ENCODE data around the gene CFH. TPM values are rescaled to one million over a fixed set of nuclear protein-coding genes. Genes with fewer than 3 reads are reported as not detected.

Gene CFH
- total and polyA plus RNA-seq, 9 of the 15 experiments (the other 6 are each of a cell fraction or from before 2014, with no cell fraction given) = 31.6 to 107 (median 48.3) TPM

DNA sequence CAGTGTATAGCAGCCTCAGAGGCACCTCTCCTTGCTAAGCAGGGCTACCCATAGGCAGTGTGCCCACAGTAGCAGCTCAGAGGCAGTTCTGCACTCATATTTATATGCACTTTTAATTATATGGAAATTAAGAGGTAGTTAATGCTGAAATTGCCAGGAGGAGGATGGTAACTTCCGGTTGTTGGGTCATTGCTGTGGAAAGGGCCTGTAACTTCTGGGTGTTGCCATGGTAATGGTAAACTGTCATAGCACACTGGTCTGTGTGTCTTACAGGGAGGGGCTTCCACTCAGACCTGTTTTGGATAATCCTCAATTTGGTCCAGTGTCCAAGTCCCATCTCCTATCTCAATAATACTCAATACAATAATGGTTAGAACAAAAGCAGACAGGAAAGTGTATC is 7.6 kb downstream of the CFH start:
- H2AFZ ChIP-seq (ENCODE audit: low read depth, low read length) = no peak overlapping the region

GRCh38 chr1:196660272-196660671 is 8.4 kb downstream of the CFH start:
- H3K27me3 ChIP-seq (ENCODE audit: control insufficient read depth in 2 of 2, insufficient read depth in 2 of 2, low read length in 2 of 2) = no peaks in the 10 kb centered on the region
- H2AFZ ChIP-seq (ENCODE audit: low read depth, low read length) = no peak overlapping the region
- H3K27ac ChIP-seq (ENCODE audit: extremely low read depth, low read depth, low read length) = no peak overlapping the region
- H3K79me2 ChIP-seq (ENCODE audit: control insufficient read depth, insufficient read depth, low read length) = peaks cover 74% of the 10 kb centered on the region
- no peaks in the 10 kb centered on the region for H4K20me1 ChIP-seq (replicated peaks; ENCODE audit: control insufficient read depth, insufficient read depth, low read length)
- H3K4me3 ChIP-seq = no peak overlapping the region
- no peak overlapping the region for H3K9ac ChIP-seq (ENCODE audit: insufficient read depth in 1 of 2, low read depth in 2 of 2, low read length in 2 of 2)
- in situ Hi-C loops (cut with MboI) (loop anchor here (10.0 to 25.0 kb wide), 3 partner anchors 345 to 773 kb away; no protein-coding TSS in a partner anchor), intact Hi-C loops (cut with micrococcal nuclease) (loop anchor here (2.0 to 5.0 kb wide), 3 partner anchors 183 to 763 kb away; no protein-coding TSS in a partner anchor)
- no TSS peak for BruUV-seq (replicated peaks)
- H3K4me2 ChIP-seq (ENCODE audit: insufficient read depth, low read length) = no peak overlapping the region
- no peaks in the 10 kb centered on the region for H3K9me3 ChIP-seq (replicated peaks; ENCODE audit: control insufficient read depth, insufficient read depth, low read depth, low read length)
- no peaks in the 10 kb centered on the region for H3K9me1 ChIP-seq (ENCODE audit: control insufficient read depth, insufficient read depth, low read length)
- FAIRE-seq (no peak), ATAC-seq (0 out of 3 replicates have a peak, but pooled peaks have one; percentile 34), DNase-seq (ENCODE audit: extremely low read depth in 1 of 4, low spot score in 3 of 4) (no peak)
- ChIA-PET POLR2A (no interaction called here), CTCF (ENCODE audit: low intra/inter-chr PET ratio) (interaction anchor here (2.4 to 2.5 kb wide), 2 partner anchors 341 to 512 kb away, joined by 7 to 12 read pairs; no protein-coding TSS in a partner anchor)
- no peaks in the 10 kb centered on the region; the same call in 2 of the 3 replicates for H3K36me3 ChIP-seq (ENCODE audit: control insufficient read depth, insufficient read depth, low read length)
- WGBS (ENCODE audit: insufficient coverage, low coverage, missing lambda C conversion rate) = 30% methylated on average over 3 of the region's 3 CpGs
- no peak for TF ChIP-seq ID3 (CRISPR knock-in tag; IDR thresholded peaks at IDR 0.05)
- TF ChIP-seq ID3 (tag; IDR thresholded peaks at IDR 0.05) = no peak
- TF ChIP-seq, protein P1, sequence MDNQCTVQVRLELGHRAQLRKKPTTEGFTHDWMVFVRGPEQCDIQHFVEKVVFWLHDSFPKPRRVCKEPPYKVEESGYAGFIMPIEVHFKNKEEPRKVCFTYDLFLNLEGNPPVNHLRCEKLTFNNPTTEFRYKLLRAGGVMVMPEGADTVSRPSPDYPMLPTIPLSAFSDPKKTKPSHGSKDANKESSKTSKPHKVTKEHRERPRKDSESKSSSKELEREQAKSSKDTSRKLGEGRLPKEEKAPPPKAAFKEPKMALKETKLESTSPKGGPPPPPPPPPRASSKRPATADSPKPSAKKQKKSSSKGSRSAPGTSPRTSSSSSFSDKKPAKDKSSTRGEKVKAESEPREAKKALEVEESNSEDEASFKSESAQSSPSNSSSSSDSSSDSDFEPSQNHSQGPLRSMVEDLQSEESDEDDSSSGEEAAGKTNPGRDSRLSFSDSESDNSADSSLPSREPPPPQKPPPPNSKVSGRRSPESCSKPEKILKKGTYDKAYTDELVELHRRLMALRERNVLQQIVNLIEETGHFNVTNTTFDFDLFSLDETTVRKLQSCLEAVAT (IDR thresholded peaks at IDR 0.05) = no peak
- no peak for TF ChIP-seq NCOA1 (IDR thresholded peaks at IDR 0.05; ENCODE audit: low read depth)
- TF ChIP-seq HDAC1 (IDR thresholded peaks at IDR 0.05) = 0 out of 4 replicates have a peak, but pooled peaks of 1 of the 2 experiments have one; percentile 19
- TF ChIP-seq CEBPB (tag; IDR thresholded peaks at IDR 0.05) = no peak
- peak; percentile 43 to 52; a peak in 2 of 4 replicates for TF ChIP-seq KDM1A (IDR thresholded peaks at IDR 0.05)
- no peak for TF ChIP-seq POLR2AphosphoS2 (IDR thresholded peaks at IDR 0.05; ENCODE audit: low read length)
- no peaks in the 10 kb centered on the region for H3K4me1 ChIP-seq (replicated peaks in 1 of 2; ENCODE audit: control insufficient read depth in 2 of 2, insufficient read depth in 2 of 2, low read length in 2 of 2)

More for the DNA sequence above, 7.6 kb downstream of the CFH start:
- no peaks in the 10 kb centered on the region for H3K9me3 ChIP-seq (replicated peaks; ENCODE audit: control insufficient read depth, insufficient read depth, low read depth, low read length)
- no peak overlapping the region for H3K4me3 ChIP-seq
- ChIA-PET POLR2A (no interaction called here), CTCF (ENCODE audit: low intra/inter-chr PET ratio) (interaction anchor here (2.5 kb wide), 1 partner anchor 341 kb away, joined by 12 read pairs; no protein-coding TSS in a partner anchor)
- TF ChIP-seq FOXJ2 (tag; IDR thresholded peaks at IDR 0.05) (peak; percentile 55; the same call in 1 of the 2 replicates), NBN (IDR thresholded peaks at IDR 0.05; ENCODE audit: low read depth) (no peak), ETV1 (tag; conservative IDR thresholded peaks at IDR 0.05; ENCODE audit: low read depth) (peak; percentile 51), RFX1 (IDR thresholded peaks at IDR 0.05) (peak; percentile 83), GABPA (tag; conservative IDR thresholded peaks at IDR 0.05; ENCODE audit: low read depth) (peak; percentile 34; the same call in 1 of the 2 replicates)
- H4K20me1 ChIP-seq (replicated peaks; ENCODE audit: control insufficient read depth, insufficient read depth, low read length) = no peaks in the 10 kb centered on the region
- no peaks in the 10 kb centered on the region for H3K27me3 ChIP-seq (ENCODE audit: control insufficient read depth in 2 of 2, insufficient read depth in 2 of 2, low read length in 2 of 2)
- BruUV-seq (replicated peaks) = no TSS peak
- no peak overlapping the region for H3K4me2 ChIP-seq (ENCODE audit: insufficient read depth, low read length)
- no peaks in the 10 kb centered on the region for H3K4me1 ChIP-seq (replicated peaks in 1 of 2; ENCODE audit: control insufficient read depth in 2 of 2, insufficient read depth in 2 of 2, low read length in 2 of 2)
- DNase-seq (ENCODE audit: extremely low read depth in 1 of 4, low spot score in 3 of 4) (no peak), ATAC-seq (peak; percentile 32; the same call in 2 of the 3 replicates), FAIRE-seq (no peak)
- H3K9ac ChIP-seq (ENCODE audit: insufficient read depth in 1 of 2, low read depth in 2 of 2, low read length in 2 of 2) = no peak overlapping the region
- H3K36me3 ChIP-seq (ENCODE audit: control insufficient read depth, insufficient read depth, low read length) = no peaks in the 10 kb centered on the region; the same call in 2 of the 3 replicates
- in situ Hi-C loops (cut with MboI) (loop anchor here (25.0 kb wide), 1 partner anchor 772 kb away; no protein-coding TSS in a partner anchor), intact Hi-C loops (cut with micrococcal nuclease) (no loop called here)
- 40% methylated on average over 1 of the region's 1 CpG for WGBS (ENCODE audit: insufficient coverage, low coverage, missing lambda C conversion rate)
- H3K27ac ChIP-seq (ENCODE audit: extremely low read depth, low read depth, low read length) = no peak overlapping the region
- no peaks in the 10 kb centered on the region for H3K9me1 ChIP-seq (ENCODE audit: control insufficient read depth, insufficient read depth, low read length)
- H3K79me2 ChIP-seq (ENCODE audit: control insufficient read depth, insufficient read depth, low read length) = peaks cover 82% of the 10 kb centered on the region

Data from K562 (cell line).